ENCODE data around the gene EGR4. TPM values are rescaled to one million over a fixed set of nuclear protein-coding genes. Genes with fewer than 3 reads are reported as not detected.

The EGR4 gene
- total RNA-seq, 2 donors from 2014 or later: 0.15 TPM; not detected in 1

GRCh38 chr2:73268366-73268829 lies 24.9 kb downstream of the EGR4 start:
- H3K27ac ChIP-seq (ENCODE audit: low read depth, low read length): no peak overlapping the region
- H3K27ac Mint-ChIP-seq: no peak overlapping the region
- H3K27me3 ChIP-seq (ENCODE audit: control insufficient read depth, insufficient read depth, low read length, poor library complexity, severe bottlenecking): peaks cover 45% of the 10 kb centered on the region
- peaks cover 3% of the 10 kb centered on the region for H3K4me1 ChIP-seq (ENCODE audit: control insufficient read depth, insufficient read depth, low read length)
- no peak overlapping the region for H3K9ac ChIP-seq (ENCODE audit: extremely low read depth, low read length, poor library complexity, severe bottlenecking)
- no peaks in the 10 kb centered on the region for H3K9me3 ChIP-seq (ENCODE audit: control insufficient read depth, low read length)
- no peak for DNase-seq
- H3K9me3 Mint-ChIP-seq: no peaks in the 10 kb centered on the region
- TF ChIP-seq CTCF (conservative IDR thresholded peaks at IDR 0.05): no peak
- WGBS, 2 experiments (ENCODE audit: insufficient coverage in 1 of 2, insufficient read length in 1 of 2): 41 to 44% methylated on average over 11 to 14 of the region's 14 CpGs
- peaks cover 50% of the 10 kb centered on the region for H3K27me3 Mint-ChIP-seq (ENCODE audit: insufficient read depth)
- no peaks in the 10 kb centered on the region for H3K36me3 ChIP-seq (ENCODE audit: control insufficient read depth, insufficient read depth, low read length)
- H3K4me1 Mint-ChIP-seq: peaks cover 5% of the 10 kb centered on the region
- H3K36me3 Mint-ChIP-seq (ENCODE audit: low read depth): peaks cover 7% of the 10 kb centered on the region
- peak overlapping the region; percentile 50 for H3K4me3 Mint-ChIP-seq
- peak overlapping the region; percentile 72 for H3K4me3 ChIP-seq (ENCODE audit: low read length)

GRCh38 chr2:73267008-73267407 lies 26.3 kb downstream of the EGR4 start:
- Histone ChIP-seq H3K27ac (ENCODE audit: low read depth, low read length) (no peak overlapping the region), H3K4me1 (ENCODE audit: control insufficient read depth, insufficient read depth, low read length) (peaks cover under 1% of the 10 kb centered on the region), H3K27me3 (ENCODE audit: control insufficient read depth, insufficient read depth, low read length, poor library complexity, severe bottlenecking) (peaks cover 45% of the 10 kb centered on the region), H3K9me3 (ENCODE audit: control insufficient read depth, low read length) (no peaks in the 10 kb centered on the region), H3K36me3 (ENCODE audit: control insufficient read depth, insufficient read depth, low read length) (no peaks in the 10 kb centered on the region), H3K4me3 (ENCODE audit: low read length) (no peak overlapping the region), H3K9ac (ENCODE audit: extremely low read depth, low read length, poor library complexity, severe bottlenecking) (no peak overlapping the region)
- no peaks in the 10 kb centered on the region for H3K9me3 Mint-ChIP-seq
- WGBS, 2 experiments (ENCODE audit: insufficient coverage in 1 of 2, insufficient read length in 1 of 2): 96 to 100% methylated on average over 4 of the region's 4 CpGs
- peaks cover 48% of the 10 kb centered on the region for H3K27me3 Mint-ChIP-seq (ENCODE audit: insufficient read depth)
- H3K36me3 Mint-ChIP-seq (ENCODE audit: low read depth): peaks cover 7% of the 10 kb centered on the region
- no peak overlapping the region for H3K27ac Mint-ChIP-seq
- no peak overlapping the region for H3K4me3 Mint-ChIP-seq
- TF ChIP-seq CTCF (conservative IDR thresholded peaks at IDR 0.05): no peak
- H3K4me1 Mint-ChIP-seq: peaks cover 3% of the 10 kb centered on the region
- no peak for DNase-seq

GRCh38 chr2:73266061-73266901 lies 27.1 kb downstream of the EGR4 start:
- H3K4me3 ChIP-seq (ENCODE audit: low read length): no peak overlapping the region
- no peak overlapping the region for H3K27ac ChIP-seq (ENCODE audit: low read depth, low read length)
- Mint-ChIP-seq H3K36me3 (ENCODE audit: low read depth) (peaks cover 7% of the 10 kb centered on the region), H3K9me3 (no peaks in the 10 kb centered on the region), H3K27me3 (ENCODE audit: insufficient read depth) (peaks cover 43% of the 10 kb centered on the region), H3K4me3 (no peak overlapping the region), H3K4me1 (no peaks in the 10 kb centered on the region), H3K27ac (no peak overlapping the region)
- H3K9me3 ChIP-seq (ENCODE audit: control insufficient read depth, low read length): no peaks in the 10 kb centered on the region
- H3K4me1 ChIP-seq (ENCODE audit: control insufficient read depth, insufficient read depth, low read length): no peaks in the 10 kb centered on the region
- TF ChIP-seq CTCF (conservative IDR thresholded peaks at IDR 0.05): no peak
- no peaks in the 10 kb centered on the region for H3K36me3 ChIP-seq (ENCODE audit: control insufficient read depth, insufficient read depth, low read length)
- WGBS, 2 experiments (ENCODE audit: insufficient coverage in 1 of 2, insufficient read length in 1 of 2): 89 to 92% methylated on average over 10 to 26 of the region's 26 CpGs
- DNase-seq: no peak
- H3K27me3 ChIP-seq (ENCODE audit: control insufficient read depth, insufficient read depth, low read length, poor library complexity, severe bottlenecking): peaks cover 45% of the 10 kb centered on the region
- no peak overlapping the region for H3K9ac ChIP-seq (ENCODE audit: extremely low read depth, low read length, poor library complexity, severe bottlenecking)

All from endodermal cell (in vitro differentiated cells).